Astrocyte (in vitro differentiated cells and primary cell): ENCODE data around the gene METRNL. TPM values are rescaled to one million over a fixed set of nuclear protein-coding genes. Genes with fewer than 3 reads are reported as not detected.

ENCODE experiments used
- DNase-seq: peaks from one replicate; pipeline ENCODE4 v3.0.0-alpha.2; 2010; ENCODE audit warnings: low read depth
- FAIRE-seq: peaks from 2 replicates; lab custom pipeline; 2011; peaks lifted over from hg19 to GRCh38; lab: Jason Lieb, UNC
- H2AFZ ChIP-seq: 2 replicates; pipeline ENCODE4 v1.6.0; 2012; ENCODE audit warnings: low read depth, low read length, inconsistent platforms
- H3K27ac ChIP-seq: 2 replicates; pipeline ENCODE4 v1.5.1; 2011; ENCODE audit warnings: low read depth, low read length, inconsistent platforms
- H3K27me3 ChIP-seq: 2 replicates; pipeline ENCODE4 v1.6.0; 2011; ENCODE audit warnings: low read length, inconsistent platforms; ENCODE audit not compliant: insufficient read depth
- H3K36me3 ChIP-seq: 2 replicates; pipeline ENCODE4 v1.5.1; 2011; ENCODE audit warnings: low read length, inconsistent platforms; ENCODE audit not compliant: insufficient read depth
- H3K4me1 ChIP-seq: 2 replicates; pipeline ENCODE4 v1.5.1; 2011; ENCODE audit warnings: low read length, inconsistent platforms; ENCODE audit not compliant: insufficient read depth
- H3K4me2 ChIP-seq: 2 replicates; pipeline ENCODE4 v1.6.0; 2012; ENCODE audit warnings: low read length, inconsistent platforms
- H3K4me3 ChIP-seq: 2 replicates; pipeline ENCODE4 v1.5.1; 2011; ENCODE audit warnings: low read depth, mild to moderate bottlenecking, low read length, inconsistent platforms; ENCODE audit not compliant: insufficient read depth
- H3K79me2 ChIP-seq: 2 replicates; pipeline ENCODE4 v1.6.0; 2012; ENCODE audit warnings: mild to moderate bottlenecking, low read length, inconsistent platforms; ENCODE audit not compliant: insufficient read depth
- H3K9ac ChIP-seq: 2 replicates; pipeline ENCODE4 v1.6.0; 2012; ENCODE audit warnings: mild to moderate bottlenecking, low read length, inconsistent platforms
- H3K9me3 ChIP-seq: 2 replicates; pipeline ENCODE4 v1.5.1; 2012; ENCODE audit warnings: low read depth, mild to moderate bottlenecking, low read length, inconsistent platforms; ENCODE audit not compliant: insufficient read depth
- H4K20me1 ChIP-seq: 2 replicates; pipeline ENCODE4 v1.6.0; 2012; ENCODE audit warnings: low read length, inconsistent platforms; ENCODE audit not compliant: insufficient read depth
- H3K27ac Mint-ChIP-seq: one replicate; pipeline ENCODE4 v1.8.0; 2021; ENCODE audit warnings: mild to moderate bottlenecking, mixed read lengths; ENCODE audit not compliant: unreplicated experiment
- H3K27me3 Mint-ChIP-seq: one replicate; pipeline ENCODE4 v1.8.0; 2021; ENCODE audit warnings: low read depth, mixed read lengths; ENCODE audit not compliant: unreplicated experiment
- H3K36me3 Mint-ChIP-seq: one replicate; pipeline ENCODE4 v1.8.0; 2021; ENCODE audit warnings: low read depth, mixed read lengths; ENCODE audit not compliant: unreplicated experiment
- H3K4me1 Mint-ChIP-seq: one replicate; pipeline ENCODE4 v1.8.0; 2021; ENCODE audit warnings: low read depth, mixed read lengths; ENCODE audit not compliant: unreplicated experiment
- H3K4me3 Mint-ChIP-seq: one replicate; pipeline ENCODE4 v1.8.0; 2021; ENCODE audit warnings: mild to moderate bottlenecking, moderate library complexity, mixed read lengths; ENCODE audit not compliant: unreplicated experiment
- H3K9me3 Mint-ChIP-seq: one replicate; pipeline ENCODE4 v1.8.0; 2021; ENCODE audit warnings: mild to moderate bottlenecking, mixed read lengths; ENCODE audit not compliant: unreplicated experiment
- CTCF ChIP-seq: IDR thresholded peaks from 2 replicates; pipeline ENCODE4 v1.5.1; 2011; ENCODE audit warnings: low read depth, mild to moderate bottlenecking, inconsistent platforms, low read length, moderate library complexity; ENCODE audit not compliant: insufficient read depth
- EZH2 ChIP-seq: IDR thresholded peaks from 2 replicates; pipeline ENCODE4 v1.6.1; 2012; ENCODE audit warnings: mild to moderate bottlenecking, low read length, inconsistent platforms; ENCODE audit not compliant: insufficient read depth
- total RNA-seq: library from RNA; stranded (reverse); gene quantifications from 2 replicates; pipeline ENCODE4 v1.2.1, GENCODE V29; 2021

The METRNL gene
- total RNA-seq, 1 donor from 2014 or later, result 36.7 TPM

GRCh38 chr17:83069931-83070742 lies 9.3 kb upstream of the METRNL start:
- no peak overlapping the region for H3K27ac ChIP-seq
- Mint-ChIP-seq H3K36me3 (no peaks in the 10 kb centered on the region), H3K27ac (no peak overlapping the region), H3K27me3 (peaks cover 14% of the 10 kb centered on the region), H3K4me3 (no peak overlapping the region), H3K4me1 (no peaks in the 10 kb centered on the region), H3K9me3 (no peaks in the 10 kb centered on the region)
- no peaks in the 10 kb centered on the region for H3K9me3 ChIP-seq
- no peak overlapping the region for H3K9ac ChIP-seq
- no peaks in the 10 kb centered on the region for H4K20me1 ChIP-seq
- FAIRE-seq, result no peak
- DNase-seq, result no peak
- H2AFZ ChIP-seq, result no peak overlapping the region
- H3K4me1 ChIP-seq, result no peaks in the 10 kb centered on the region
- H3K4me2 ChIP-seq, result no peak overlapping the region
- no peaks in the 10 kb centered on the region for H3K36me3 ChIP-seq
- no peaks in the 10 kb centered on the region for H3K27me3 ChIP-seq
- TF ChIP-seq CTCF, result no peak
- TF ChIP-seq EZH2, result no peak
- H3K4me3 ChIP-seq, result no peak overlapping the region
- H3K79me2 ChIP-seq, result no peaks in the 10 kb centered on the region

GRCh38 chr17:83070800-83071341 lies 8.5 kb upstream of the METRNL start:
- Mint-ChIP-seq H3K4me1 (no peaks in the 10 kb centered on the region), H3K4me3 (no peak overlapping the region), H3K27me3 (peaks cover 19% of the 10 kb centered on the region), H3K27ac (peak overlapping the region; percentile 78), H3K36me3 (no peaks in the 10 kb centered on the region), H3K9me3 (no peaks in the 10 kb centered on the region)
- no peak overlapping the region for H2AFZ ChIP-seq
- H3K27me3 ChIP-seq, result no peaks in the 10 kb centered on the region
- H3K27ac ChIP-seq, result no peak overlapping the region
- no peaks in the 10 kb centered on the region for H3K9me3 ChIP-seq
- H4K20me1 ChIP-seq, result no peaks in the 10 kb centered on the region
- H3K79me2 ChIP-seq, result no peaks in the 10 kb centered on the region
- no peak for DNase-seq
- H3K4me3 ChIP-seq, result no peak overlapping the region
- TF ChIP-seq CTCF, result no peak
- no peak for TF ChIP-seq EZH2
- no peaks in the 10 kb centered on the region for H3K4me1 ChIP-seq
- no peak overlapping the region for H3K4me2 ChIP-seq
- H3K36me3 ChIP-seq, result no peaks in the 10 kb centered on the region
- FAIRE-seq, result no peak
- no peak overlapping the region for H3K9ac ChIP-seq

GRCh38 chr17:83071365-83071764 lies 8.0 kb upstream of the METRNL start:
- no peaks in the 10 kb centered on the region for H4K20me1 ChIP-seq
- Mint-ChIP-seq H3K4me3 (no peak overlapping the region), H3K36me3 (no peaks in the 10 kb centered on the region), H3K27me3 (peaks cover 20% of the 10 kb centered on the region), H3K27ac (peak overlapping the region; percentile 78), H3K9me3 (no peaks in the 10 kb centered on the region), H3K4me1 (no peaks in the 10 kb centered on the region)
- H3K4me1 ChIP-seq, result no peaks in the 10 kb centered on the region
- H3K79me2 ChIP-seq, result no peaks in the 10 kb centered on the region
- no peak overlapping the region for H3K9ac ChIP-seq
- H3K4me2 ChIP-seq, result no peak overlapping the region
- TF ChIP-seq EZH2 (no peak), CTCF (no peak)
- no peaks in the 10 kb centered on the region for H3K36me3 ChIP-seq
- no peak overlapping the region for H3K4me3 ChIP-seq
- no peak overlapping the region for H3K27ac ChIP-seq
- no peak overlapping the region for H2AFZ ChIP-seq
- H3K27me3 ChIP-seq, result no peaks in the 10 kb centered on the region
- DNase-seq (no peak), FAIRE-seq (no peak)
- H3K9me3 ChIP-seq, result no peaks in the 10 kb centered on the region
